Transverse colon (tissue), 4 donors: ENCODE measurements around the gene RFFL. TPM values are rescaled to one million over a fixed set of nuclear protein-coding genes. Genes with fewer than 3 reads are reported as not detected.
A peak's percentile ranks its signal among the peaks of the same experiment; 100 is the strongest.

Source experiments
- DNase-seq: peaks from one replicate; pipeline ENCODE4 v3.0.0-alpha.2; 2019
- H3K27ac ChIP-seq, 4 donors: fragments of 200-600 bp; sonication (generic); 2 replicates each; pipeline ENCODE4 v1.5.1; 2016 to 2018; ENCODE audit warnings: inconsistent platforms in 4 of 4
- H3K27me3 ChIP-seq: fragments of 200-600 bp; sonication (generic); 2 replicates; pipeline ENCODE4 v1.5.1; 2017; ENCODE audit warnings: inconsistent platforms
- H3K36me3 ChIP-seq, 4 donors: fragments of 200-600 bp; sonication (generic); 2 replicates each; pipeline ENCODE4 v1.5.1; 2017 to 2019; ENCODE audit warnings: inconsistent platforms in 4 of 4
- H3K4me1 ChIP-seq, 4 donors: fragments of 200-600 bp; sonication (generic); 2 replicates each; pipeline ENCODE4 v1.5.1; 2017 to 2020; ENCODE audit warnings: inconsistent platforms in 4 of 4
- H3K4me3 ChIP-seq, 4 donors: fragments of 200-600 bp; sonication (generic); 1 replicate in 1 of 4; 2 replicates in 3 of 4; pipeline versions ENCODE4 v1.5.1 to v1.6.1; 2017 to 2019; ENCODE audit warnings: inconsistent platforms in 4 of 4
- H3K9me3 ChIP-seq, 2 donors: fragments of 200-600 bp; sonication (generic); 2 replicates each; pipeline ENCODE4 v1.5.1; 2017 to 2019; ENCODE audit warnings: inconsistent platforms in 2 of 2
- EP300 ChIP-seq: sonication (generic); formaldehyde crosslinking; IDR thresholded peaks from one replicate; pipeline ENCODE4 v1.6.1; 2017; ENCODE audit warnings: antibody characterized with exemption, low read depth
- POLR2A ChIP-seq: fragments of 450-650 bp; IDR thresholded peaks from one replicate; pipeline ENCODE4 v1.6.1; 2016; ENCODE audit warnings: antibody characterized with exemption, mild to moderate bottlenecking, moderate library complexity
- POLR2AphosphoS5 ChIP-seq, 3 donors: sonication (generic); formaldehyde crosslinking; IDR thresholded peaks; one replicate each; pipeline ENCODE4 v1.6.1; 2016; ENCODE audit warnings: antibody characterized with exemption in 3 of 3
- WGBS, 2 donors: methylation state at CpG; one replicate each; pipeline ENCODE4 v1.1.5; 2018; ENCODE audit warnings: low coverage in 1 of 2; 5-methylcytosine and 5-hydroxymethylcytosine counted together
- in situ Hi-C, 4 donors: fragments of 200-750 bp; cut with MboI; loops; one replicate each; pipeline versions ENCODE4 v1.15.0 to v1.15.1; 2017; ENCODE audit warnings: low sequenced_read_pairs in 3 of 4, low pct_ligation_motif_present in 1 of 4, low pct_unique_long_range_greater_than_20kb in 1 of 4
- intact Hi-C: fragments of 100-400 bp; cut with DNase I; formaldehyde crosslinking; loops from one replicate; pipeline ENCODE4 v1.15.1; 2023; ENCODE audit warnings: low total_unique reads
- total RNA-seq, 4 donors: library from RNA; depleted of rRNA; stranded (reverse); fragments of >200 nt; gene quantifications; one replicate each; pipeline ENCODE4 v1.1.0, GENCODE V29; 2016
- TF ChIP-seq, protein P1 (sequence below), 5 experiments: fragments of 200-600 bp in 3 of 5; fragments of 450-650 bp in 2 of 5; sonication (generic) in 3 of 5; IDR thresholded peaks; 1 replicate in 2 of 5; 2 replicates in 3 of 5; pipeline ENCODE4 v1.5.1; 2016 to 2017; ENCODE audit warnings: antibody characterized with exemption in 5 of 5, inconsistent platforms in 3 of 5, mild to moderate bottlenecking in 2 of 5, moderate library complexity in 1 of 5

RFFL gene
- total RNA-seq, 4 donors from 2014 or later, result 40.6 to 75.8 (median 50.7) TPM

DNA sequence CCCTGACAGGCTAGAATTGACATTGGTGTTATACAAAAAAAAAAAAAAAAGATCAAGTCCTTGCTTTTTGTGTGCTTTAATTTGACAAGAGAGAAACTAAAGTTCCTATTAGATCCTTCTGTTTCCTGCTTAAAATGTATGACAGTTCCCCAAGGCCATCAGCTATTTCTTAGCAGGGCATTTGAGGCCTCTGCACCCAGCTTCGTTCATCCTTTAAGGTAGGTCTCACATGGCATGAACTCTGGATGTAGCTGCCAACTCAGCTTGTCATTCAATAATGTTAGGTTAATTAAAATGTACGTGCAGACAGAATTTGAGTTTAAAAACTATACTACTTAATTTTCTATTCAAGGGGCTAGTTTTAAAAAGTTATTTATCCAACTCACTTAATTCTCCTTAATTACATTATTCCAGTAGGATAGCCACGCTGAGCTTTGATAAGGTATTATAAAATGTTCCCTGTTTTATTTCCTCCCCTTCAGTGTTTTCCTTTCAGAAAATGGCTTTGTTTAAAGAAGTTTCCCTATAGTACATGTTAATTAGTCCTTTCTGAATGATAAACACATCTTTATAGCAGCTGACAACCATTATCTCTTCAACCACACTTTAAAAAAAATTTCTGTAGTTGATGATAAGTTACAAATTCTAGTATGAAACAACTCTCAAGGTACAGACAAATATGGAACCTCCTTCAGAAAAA is 1.2 kb upstream of the RFFL start:
- in situ Hi-C loops, result loop anchor here in 1 of 4 donors (10.0 kb wide), 1 partner anchor 60 kb away; no protein-coding TSS in a partner anchor

DNA sequence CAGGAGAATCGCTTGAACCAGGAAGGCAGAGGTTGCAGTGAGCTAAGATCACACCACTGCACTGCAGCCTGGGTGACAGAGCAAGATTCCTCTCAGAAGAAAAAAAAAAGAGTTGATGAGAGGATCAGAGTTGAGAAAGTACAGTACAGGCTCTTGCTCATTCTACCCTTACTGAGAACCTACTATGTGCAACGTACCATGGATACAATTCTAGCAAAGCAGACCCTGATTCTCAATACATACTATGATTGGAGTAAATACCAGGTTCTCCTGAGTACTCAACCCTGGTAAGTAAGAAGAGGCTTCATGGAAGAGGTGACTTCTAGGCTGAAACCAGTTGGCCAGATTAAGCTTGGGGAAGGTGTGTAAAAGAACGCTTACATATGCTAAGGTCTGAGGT is 1.2 kb downstream of the RFFL start:
- no peak for TF ChIP-seq POLR2A
- TF ChIP-seq POLR2AphosphoS5 (IDR thresholded peaks at IDR 0.05), result no peak
- TF ChIP-seq, protein P1, sequence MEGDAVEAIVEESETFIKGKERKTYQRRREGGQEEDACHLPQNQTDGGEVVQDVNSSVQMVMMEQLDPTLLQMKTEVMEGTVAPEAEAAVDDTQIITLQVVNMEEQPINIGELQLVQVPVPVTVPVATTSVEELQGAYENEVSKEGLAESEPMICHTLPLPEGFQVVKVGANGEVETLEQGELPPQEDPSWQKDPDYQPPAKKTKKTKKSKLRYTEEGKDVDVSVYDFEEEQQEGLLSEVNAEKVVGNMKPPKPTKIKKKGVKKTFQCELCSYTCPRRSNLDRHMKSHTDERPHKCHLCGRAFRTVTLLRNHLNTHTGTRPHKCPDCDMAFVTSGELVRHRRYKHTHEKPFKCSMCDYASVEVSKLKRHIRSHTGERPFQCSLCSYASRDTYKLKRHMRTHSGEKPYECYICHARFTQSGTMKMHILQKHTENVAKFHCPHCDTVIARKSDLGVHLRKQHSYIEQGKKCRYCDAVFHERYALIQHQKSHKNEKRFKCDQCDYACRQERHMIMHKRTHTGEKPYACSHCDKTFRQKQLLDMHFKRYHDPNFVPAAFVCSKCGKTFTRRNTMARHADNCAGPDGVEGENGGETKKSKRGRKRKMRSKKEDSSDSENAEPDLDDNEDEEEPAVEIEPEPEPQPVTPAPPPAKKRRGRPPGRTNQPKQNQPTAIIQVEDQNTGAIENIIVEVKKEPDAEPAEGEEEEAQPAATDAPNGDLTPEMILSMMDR (IDR thresholded peaks at IDR 0.05), result no peak
- TF ChIP-seq EP300, result no peak
- Histone ChIP-seq H3K4me1 (peaks cover 14 to 31% (median 16%) of the 10 kb centered on the region in 4 donors), H3K4me3 (no peak overlapping the region), H3K36me3 (no peaks in the 10 kb centered on the region), H3K27me3 (no peaks in the 10 kb centered on the region), H3K27ac (no peak overlapping the region), H3K9me3 (no peaks in the 10 kb centered on the region)
- intact Hi-C loops, result no loop called here
- WGBS, 2 donors, result 93 to 100% methylated on average over 1 to 3 of the region's 3 CpGs
- in situ Hi-C loops, result loop anchor here in 1 of 4 donors (10.0 kb wide), 1 partner anchor 58 kb away; no protein-coding TSS in a partner anchor
- no peak for DNase-seq

More for the DNA sequence above, 1.2 kb upstream of the RFFL start:
- intact Hi-C loops, result no loop called here
- TF ChIP-seq, protein P1 (IDR thresholded peaks at IDR 0.05), result no peak
- no peak for TF ChIP-seq POLR2A
- no peak for TF ChIP-seq EP300
- no peak for TF ChIP-seq POLR2AphosphoS5 (IDR thresholded peaks at IDR 0.05)
- no peaks in the 10 kb centered on the region for H3K9me3 ChIP-seq
- no peaks in the 10 kb centered on the region for H3K36me3 ChIP-seq
- peaks cover 14 to 42% (median 21%) of the 10 kb centered on the region in 4 donors for H3K4me1 ChIP-seq
- DNase-seq, result no peak
- WGBS, 2 donors, result 73 to 80% methylated on average over 2 to 3 of the region's 3 CpGs
- peak overlapping the region; percentile 87 to 92 (median 88) for H3K27ac ChIP-seq
- no peak overlapping the region for H3K4me3 ChIP-seq
- no peaks in the 10 kb centered on the region for H3K27me3 ChIP-seq

DNA sequence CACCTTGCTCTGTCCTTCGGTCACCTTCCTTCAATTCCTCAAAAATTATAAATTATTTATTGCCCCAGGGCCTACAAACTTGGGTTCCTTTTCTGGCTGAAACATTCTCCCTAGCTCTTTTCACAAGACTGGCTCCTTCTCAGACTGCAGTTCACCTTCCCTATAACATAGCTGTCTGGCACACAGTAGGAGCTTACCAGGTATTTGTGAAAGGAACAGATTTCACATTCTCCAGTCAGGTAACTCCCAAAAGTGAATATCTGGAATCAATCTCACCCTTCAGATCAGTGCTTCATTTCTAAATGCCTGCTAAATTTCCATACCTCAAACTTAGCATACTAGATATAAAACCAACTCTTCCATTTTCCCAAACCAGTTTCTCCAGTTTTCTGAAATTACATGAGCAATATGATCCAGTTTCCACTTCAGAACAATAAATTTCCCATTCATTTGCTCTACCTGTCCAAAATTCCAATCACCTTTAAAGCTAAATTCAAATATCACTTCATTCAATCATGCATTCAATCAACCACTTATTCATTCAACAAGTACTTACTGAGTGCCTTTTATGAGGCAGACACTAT is 6.1 kb downstream of the RFFL start:
- no peak for DNase-seq
- intact Hi-C loops, result no loop called here

DNA sequence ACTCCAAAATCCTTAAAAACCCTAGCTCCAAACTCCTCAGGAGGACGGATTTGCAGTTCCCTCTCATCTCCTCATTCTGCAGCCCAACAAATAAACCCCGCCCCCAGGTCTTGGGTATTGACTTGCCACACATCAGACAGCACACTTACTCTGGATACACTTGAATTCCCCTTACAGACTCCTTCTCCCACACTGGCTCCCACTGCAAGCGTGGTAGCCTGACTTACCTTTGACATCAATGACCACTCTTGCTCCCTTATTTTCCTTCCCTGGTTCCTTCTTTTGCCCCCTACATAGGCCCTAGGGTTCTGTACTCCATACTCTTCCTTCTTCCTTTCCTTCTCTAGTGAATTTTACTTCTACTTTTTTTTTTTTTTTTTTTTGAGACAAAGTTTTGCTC is 7.5 kb downstream of the RFFL start:
- intact Hi-C loops (no loop called here), in situ Hi-C loops (no loop called here)
- no peak overlapping the region for H3K4me3 ChIP-seq
- H3K27me3 ChIP-seq, result no peaks in the 10 kb centered on the region
- DNase-seq, result no peak
- no peaks in the 10 kb centered on the region for H3K36me3 ChIP-seq
- no peak for TF ChIP-seq POLR2A
- no peak for TF ChIP-seq POLR2AphosphoS5 (IDR thresholded peaks at IDR 0.05)
- TF ChIP-seq, protein P1 (IDR thresholded peaks at IDR 0.05), result no peak
- no peak for TF ChIP-seq EP300
- 89 to 94% methylated on average over 3 of the region's 3 CpGs for WGBS, 2 donors
- H3K4me1 ChIP-seq, result peaks cover 14 to 25% (median 22%) of the 10 kb centered on the region in 4 donors
- H3K9me3 ChIP-seq, result no peaks in the 10 kb centered on the region
- H3K27ac ChIP-seq, result no peak overlapping the region

More for the DNA sequence above, 6.1 kb downstream of the RFFL start:
- peaks cover 5 to 11% (median 9%) of the 10 kb centered on the region in 4 donors for H3K4me1 ChIP-seq
- 96 to 100% methylated on average over 1 of the region's 1 CpG for WGBS, 2 donors
- no peak overlapping the region for H3K4me3 ChIP-seq
- TF ChIP-seq POLR2A (no peak), EP300 (no peak), POLR2AphosphoS5 (IDR thresholded peaks at IDR 0.05) (no peak)
- TF ChIP-seq, protein P1 (IDR thresholded peaks at IDR 0.05), result no peak
- in situ Hi-C loops, result no loop called here
- no peak overlapping the region for H3K27ac ChIP-seq
- H3K9me3 ChIP-seq, result no peaks in the 10 kb centered on the region
- no peaks in the 10 kb centered on the region for H3K27me3 ChIP-seq
- H3K36me3 ChIP-seq, result no peaks in the 10 kb centered on the region
